ENCODE data around the gene RPTOR. TPM values are rescaled to one million over a fixed set of nuclear protein-coding genes. Genes with fewer than 3 reads are reported as not detected.

Gene RPTOR
- total RNA-seq, 1 donor from 2014 or later, result 53.7 TPM

- Mint-ChIP-seq H3K9me3 (no peaks in the 10 kb centered on the region), H3K4me3 (no peak overlapping the region), H3K4me1 (no peaks in the 10 kb centered on the region), H3K27me3 (ENCODE audit: low read depth) (no peaks in the 10 kb centered on the region), H3K36me3 (peaks cover 25% of the 10 kb centered on the region), H3K27ac (no peak overlapping the region)
- DNase-seq (ENCODE audit: low spot score in 2 of 2, unreplicated experiment in 2 of 2), result no peak
- no peak for TF ChIP-seq CTCF (IDR thresholded peaks at IDR 0.05; ENCODE audit: unreplicated experiment)
Measured at GRCh38 chr17:80850109-80850508, 305.5 kb downstream of the RPTOR start.

- no peak for TF ChIP-seq CTCF (IDR thresholded peaks at IDR 0.05; ENCODE audit: unreplicated experiment)
- no peaks in the 10 kb centered on the region for H3K9me3 Mint-ChIP-seq
- peaks cover under 1% of the 10 kb centered on the region for H3K4me1 Mint-ChIP-seq
- H3K27ac Mint-ChIP-seq, result no peak overlapping the region
- H3K36me3 Mint-ChIP-seq, result peaks cover 25% of the 10 kb centered on the region
- no peak overlapping the region for H3K4me3 Mint-ChIP-seq
- H3K27me3 Mint-ChIP-seq (ENCODE audit: low read depth), result no peaks in the 10 kb centered on the region
- no peak for DNase-seq (ENCODE audit: low spot score in 2 of 2, unreplicated experiment in 2 of 2)
Measured at GRCh38 chr17:80850817-80851216, 306.2 kb downstream of the RPTOR start.

GRCh38 chr17:80851277-80851925 is 306.8 kb downstream of the RPTOR start:
- TF ChIP-seq CTCF (IDR thresholded peaks at IDR 0.05; ENCODE audit: unreplicated experiment), result no peak
- DNase-seq (ENCODE audit: low spot score in 2 of 2, unreplicated experiment in 2 of 2), result no peak
- no peak overlapping the region for H3K4me3 Mint-ChIP-seq
- H3K4me1 Mint-ChIP-seq, result peaks cover 6% of the 10 kb centered on the region
- no peak overlapping the region for H3K27ac Mint-ChIP-seq
- H3K27me3 Mint-ChIP-seq (ENCODE audit: low read depth), result no peaks in the 10 kb centered on the region
- H3K9me3 Mint-ChIP-seq, result no peaks in the 10 kb centered on the region
- peaks cover 26% of the 10 kb centered on the region for H3K36me3 Mint-ChIP-seq

GRCh38 chr17:80852476-80853015 is 307.9 kb downstream of the RPTOR start:
- Mint-ChIP-seq H3K27me3 (ENCODE audit: low read depth) (no peaks in the 10 kb centered on the region), H3K36me3 (peaks cover 18% of the 10 kb centered on the region), H3K27ac (no peak overlapping the region), H3K4me3 (no peak overlapping the region), H3K4me1 (peaks cover 9% of the 10 kb centered on the region), H3K9me3 (no peaks in the 10 kb centered on the region)
- no peak for TF ChIP-seq CTCF (IDR thresholded peaks at IDR 0.05; ENCODE audit: unreplicated experiment)
- no peak for DNase-seq (ENCODE audit: low spot score in 2 of 2, unreplicated experiment in 2 of 2)

- H3K4me1 Mint-ChIP-seq, result peaks cover 9% of the 10 kb centered on the region
- TF ChIP-seq CTCF (IDR thresholded peaks at IDR 0.05; ENCODE audit: unreplicated experiment), result no peak
- H3K36me3 Mint-ChIP-seq, result peaks cover 18% of the 10 kb centered on the region
- no peak for DNase-seq (ENCODE audit: low spot score in 2 of 2, unreplicated experiment in 2 of 2)
- H3K27ac Mint-ChIP-seq, result no peak overlapping the region
- no peak overlapping the region for H3K4me3 Mint-ChIP-seq
- no peaks in the 10 kb centered on the region for H3K27me3 Mint-ChIP-seq (ENCODE audit: low read depth)
- no peaks in the 10 kb centered on the region for H3K9me3 Mint-ChIP-seq
Measured at GRCh38 chr17:80853076-80853475, 308.4 kb downstream of the RPTOR start.

All from mesothelial cell of epicardium (in vitro differentiated cells).